Fibroblast of mammary gland (primary cell): ENCODE results near the gene CDYL.

Experiments used
- DNase-seq: peaks from one replicate; pipeline ENCODE4 v3.0.0-alpha.2; 2010; ENCODE audit warnings: low read depth
- H3K4me3 ChIP-seq: 2 replicates; pipeline ENCODE4 v1.5.1; 2011; ENCODE audit warnings: low read depth, mild to moderate bottlenecking, low read length, moderate library complexity; ENCODE audit not compliant: control insufficient read depth
- CTCF ChIP-seq: conservative IDR thresholded peaks from 2 replicates; pipeline ENCODE4 v1.5.1; 2011; ENCODE audit warnings: low read depth, low read length, inconsistent platforms; ENCODE audit not compliant: control insufficient read depth, insufficient read depth

The CDYL gene

DNA sequence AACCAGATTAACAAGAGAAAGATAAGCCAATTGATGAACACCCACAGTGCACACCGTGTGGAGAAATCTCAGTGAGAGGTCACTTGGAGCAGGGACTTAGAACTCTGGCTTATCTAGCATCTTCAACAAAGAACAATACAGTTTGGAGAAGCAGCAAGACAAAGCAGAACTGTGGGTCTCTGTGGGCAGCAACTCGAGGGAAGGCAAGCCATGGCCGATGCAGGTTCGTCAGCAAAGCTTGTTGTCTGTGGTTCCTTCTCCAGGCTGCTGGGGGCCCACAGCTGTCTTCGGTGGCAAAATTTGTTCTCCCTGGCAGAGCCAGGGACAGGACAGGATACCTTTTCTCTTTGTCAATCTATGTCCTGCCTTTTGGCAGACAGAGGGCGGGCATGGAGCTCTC is 205.6 kb downstream of the CDYL start:
- DNase-seq: no peak

GRCh38 chr6:4983322-4983721 is 207.1 kb downstream of the CDYL start:
- no peak overlapping the region for H3K4me3 ChIP-seq
- no peak for TF ChIP-seq CTCF
- DNase-seq: no peak

More for the DNA sequence above, 205.6 kb downstream of the CDYL start:
- no peak overlapping the region for H3K4me3 ChIP-seq
- TF ChIP-seq CTCF: no peak

DNA sequence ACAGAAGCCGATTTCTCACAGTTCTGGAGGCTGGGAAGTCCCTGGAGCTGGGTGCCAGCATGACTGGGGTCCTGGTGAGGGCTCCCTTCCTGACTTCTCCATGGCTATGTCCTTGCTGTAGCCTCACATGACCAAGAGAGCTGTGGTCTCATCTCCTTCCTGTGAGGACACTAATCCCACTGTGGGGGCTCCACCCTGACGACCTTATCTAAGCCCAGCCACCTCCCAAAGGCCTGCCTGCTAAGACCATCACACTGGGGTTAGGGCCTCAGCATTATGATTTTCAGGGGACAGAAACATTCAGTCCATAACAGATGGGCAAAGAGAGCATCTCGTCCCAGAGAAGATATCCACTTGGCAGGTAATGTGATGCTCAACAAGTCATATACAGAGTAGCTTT is 210.8 kb downstream of the CDYL start:
- no peak for TF ChIP-seq CTCF
- H3K4me3 ChIP-seq: no peak overlapping the region
- no peak for DNase-seq

GRCh38 chr6:4987432-4987831 is 211.2 kb downstream of the CDYL start:
- no peak for TF ChIP-seq CTCF
- no peak overlapping the region for H3K4me3 ChIP-seq
- no peak for DNase-seq

GRCh38 chr6:4994741-4995140 is 218.5 kb downstream of the CDYL start:
- TF ChIP-seq CTCF: no peak
- H3K4me3 ChIP-seq: no peak overlapping the region
- DNase-seq: no peak

DNA sequence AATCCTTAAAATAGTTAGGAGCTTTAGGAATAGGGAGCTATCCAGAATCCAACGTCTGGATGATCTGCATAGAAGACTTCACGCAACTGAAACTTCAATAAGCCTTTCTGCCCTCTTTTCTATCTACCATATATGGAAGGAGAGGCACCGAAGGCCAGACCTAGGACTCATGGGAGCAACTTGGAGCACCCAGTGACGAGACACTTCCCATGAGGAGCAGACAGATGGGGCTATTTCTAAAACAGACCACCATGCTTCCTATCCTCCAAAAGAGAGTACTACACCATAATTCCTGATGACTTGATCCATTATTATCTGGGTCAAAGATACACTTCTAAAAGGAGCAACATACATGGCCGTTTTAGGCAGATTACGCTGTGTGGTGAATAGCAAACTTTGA is 221.7 kb downstream of the CDYL start:
- no peak overlapping the region for H3K4me3 ChIP-seq
- TF ChIP-seq CTCF: no peak
- DNase-seq: no peak

GRCh38 chr6:4999586-4999985 is 223.4 kb downstream of the CDYL start:
- no peak overlapping the region for H3K4me3 ChIP-seq
- TF ChIP-seq CTCF: no peak
- no peak for DNase-seq
